Measurements from ENCODE around the gene NDUFB6.

DNA sequence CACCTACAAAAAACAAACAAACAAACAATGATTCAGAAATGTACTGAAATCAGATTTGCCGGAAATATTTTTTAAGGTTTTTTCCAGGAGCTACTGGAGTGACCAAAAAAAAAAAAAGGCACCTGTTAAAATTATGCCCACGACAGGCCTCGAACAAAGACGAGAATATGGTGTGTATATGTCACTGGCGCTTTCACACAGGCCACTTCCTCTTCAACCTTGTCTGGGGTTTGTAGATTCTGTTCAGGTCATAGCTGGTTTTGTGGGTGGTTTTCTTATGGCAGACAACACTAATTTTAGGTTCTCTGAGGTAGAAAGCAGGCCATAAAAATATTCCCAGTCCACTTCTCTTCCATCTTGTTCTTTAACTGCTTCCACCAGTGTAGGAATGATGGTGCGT lies 7.0 kb downstream of the NDUFB6 start:
- TF ChIP-seq, protein P1, sequence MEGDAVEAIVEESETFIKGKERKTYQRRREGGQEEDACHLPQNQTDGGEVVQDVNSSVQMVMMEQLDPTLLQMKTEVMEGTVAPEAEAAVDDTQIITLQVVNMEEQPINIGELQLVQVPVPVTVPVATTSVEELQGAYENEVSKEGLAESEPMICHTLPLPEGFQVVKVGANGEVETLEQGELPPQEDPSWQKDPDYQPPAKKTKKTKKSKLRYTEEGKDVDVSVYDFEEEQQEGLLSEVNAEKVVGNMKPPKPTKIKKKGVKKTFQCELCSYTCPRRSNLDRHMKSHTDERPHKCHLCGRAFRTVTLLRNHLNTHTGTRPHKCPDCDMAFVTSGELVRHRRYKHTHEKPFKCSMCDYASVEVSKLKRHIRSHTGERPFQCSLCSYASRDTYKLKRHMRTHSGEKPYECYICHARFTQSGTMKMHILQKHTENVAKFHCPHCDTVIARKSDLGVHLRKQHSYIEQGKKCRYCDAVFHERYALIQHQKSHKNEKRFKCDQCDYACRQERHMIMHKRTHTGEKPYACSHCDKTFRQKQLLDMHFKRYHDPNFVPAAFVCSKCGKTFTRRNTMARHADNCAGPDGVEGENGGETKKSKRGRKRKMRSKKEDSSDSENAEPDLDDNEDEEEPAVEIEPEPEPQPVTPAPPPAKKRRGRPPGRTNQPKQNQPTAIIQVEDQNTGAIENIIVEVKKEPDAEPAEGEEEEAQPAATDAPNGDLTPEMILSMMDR (IDR thresholded peaks at IDR 0.05; ENCODE audit: low read depth, low read length) = no peak
- no peak for TF ChIP-seq EZH2phosphoT487 (IDR thresholded peaks at IDR 0.05; ENCODE audit: low read depth)

Measured in OCI-LY3 (cell line).